RWPE1 (cell line): Measurements from ENCODE around the gene HSD17B8.

Experiments
- CTCF ChIA-PET: fragments of 350-600 bp; sonication (Branson Sonifier 250); formaldehyde crosslinking; extraction: SDS; loops from one replicate; lab custom pipeline; 2021; lab: Yijun Ruan, JAX
- POLR2A ChIA-PET: fragments of 400-600 bp; formaldehyde crosslinking; extraction: SDS; loops from one replicate; lab custom pipeline; 2020; ENCODE audit warnings: antibody characterized with exemption; ENCODE audit not compliant: low non-redundant PET; lab: Yijun Ruan, JAX
- DNase-seq: peaks from one replicate; pipeline ENCODE4 v3.0.0; 2012; ENCODE audit warnings: low spot score
- H3K27ac ChIP-seq: fragments of 450-650 bp; 2 replicates; pipeline ENCODE4 v1.5.1; 2017
- CTCF ChIP-seq: fragments of 450-650 bp; conservative IDR thresholded peaks from 2 replicates; pipeline ENCODE4 v1.5.1; 2017; ENCODE audit warnings: low read depth, mild to moderate bottlenecking

The HSD17B8 gene

GRCh38 chr6:33235221-33235634 lies 30.8 kb downstream of the HSD17B8 start:
- H3K27ac ChIP-seq = no peak overlapping the region
- DNase-seq = no peak
- CTCF ChIA-PET = interaction anchor here (0.6 to 1.4 kb wide), 3 partner anchors 13 to 126 kb away, joined by 4 to 6 read pairs (median 4); no protein-coding TSS in a partner anchor
- no peak for TF ChIP-seq CTCF
- POLR2A ChIA-PET = no interaction called here

GRCh38 chr6:33236328-33236727 lies 31.9 kb downstream of the HSD17B8 start:
- no peak for DNase-seq
- no peak overlapping the region for H3K27ac ChIP-seq
- CTCF ChIA-PET = interaction anchor here (0.7 kb wide), 1 partner anchor 63 kb away, joined by 4 read pairs; no protein-coding TSS in a partner anchor
- POLR2A ChIA-PET = interaction anchor here (0.6 kb wide), 2 partner anchors 28 to 256 kb away, joined by 3 to 5 read pairs; partner anchors contain the start of gene RING1
- no peak for TF ChIP-seq CTCF

- CTCF ChIA-PET = no interaction called here
- DNase-seq = no peak
- no peak overlapping the region for H3K27ac ChIP-seq
- TF ChIP-seq CTCF = no peak
- POLR2A ChIA-PET = no interaction called here
These were observed 32.4 kb downstream of the HSD17B8 start for GRCh38 chr6:33236852-33237251.

GRCh38 chr6:33237741-33238140 lies 33.3 kb downstream of the HSD17B8 start:
- ChIA-PET CTCF (interaction anchor here (0.6 kb wide), 1 partner anchor 11 kb away, joined by 3 read pairs; no protein-coding TSS in a partner anchor), POLR2A (no interaction called here)
- TF ChIP-seq CTCF = no peak
- no peak for DNase-seq
- no peak overlapping the region for H3K27ac ChIP-seq

- no peak overlapping the region for H3K27ac ChIP-seq
- no peak for DNase-seq
- ChIA-PET CTCF (interaction anchor here (0.7 kb wide), 1 partner anchor 44 kb away, joined by 3 read pairs; no protein-coding TSS in a partner anchor), POLR2A (no interaction called here)
- TF ChIP-seq CTCF = no peak
These were observed 37.5 kb downstream of the HSD17B8 start for GRCh38 chr6:33241968-33242367.

DNA sequence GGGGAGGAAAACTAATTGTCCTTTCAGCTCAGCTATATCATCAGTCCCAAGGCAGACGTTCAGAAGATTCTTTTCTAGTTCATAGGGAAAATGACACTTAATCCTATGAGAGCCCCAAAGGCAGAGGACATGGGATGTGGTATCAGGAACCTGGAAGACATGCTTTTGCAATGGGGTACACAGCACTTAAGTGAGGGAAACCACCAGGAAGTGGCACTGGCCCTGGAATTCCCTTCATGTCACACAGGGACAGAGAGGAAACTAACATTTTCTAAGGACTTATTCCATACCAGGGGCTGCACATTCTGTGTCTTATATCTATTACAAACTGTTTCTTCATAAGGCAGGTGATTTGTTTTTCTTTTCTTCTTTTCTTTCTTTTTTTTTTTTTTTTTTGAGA lies 39.0 kb downstream of the HSD17B8 start:
- no peak for TF ChIP-seq CTCF
- POLR2A ChIA-PET = no interaction called here
- no peak for DNase-seq
- no peak overlapping the region for H3K27ac ChIP-seq
- CTCF ChIA-PET = interaction anchor here (0.6 to 0.7 kb wide), 3 partner anchors 46 to 279 kb away, joined by 3 to 4 read pairs (median 3); no protein-coding TSS in a partner anchor
